MCF 10A (cell line): ENCODE measurements around the gene UBE2V1. TPM values are rescaled to one million over a fixed set of nuclear protein-coding genes. Genes with fewer than 3 reads are reported as not detected.

ENCODE experiments used
- BruUV-seq: library from RNA; stranded (reverse); fragments of 400-500 nt; replicated peaks from 2 replicates; lab custom pipeline; 2021; lab: Mats Ljungman, UMichigan
- CTCF ChIA-PET: fragments of 300-600 bp; sonication (Branson Sonifier 250); formaldehyde crosslinking; extraction: SDS; loops from one replicate; lab custom pipeline; 2021; ENCODE audit warnings: antibody characterized with exemption, inconsistent platforms; lab: Yijun Ruan, JAX
- POLR2A ChIA-PET: fragments of 300-600, 350-650 bp; sonication (Branson Sonifier 250); formaldehyde crosslinking; extraction: SDS; loops from one replicate; lab custom pipeline; 2020; ENCODE audit warnings: antibody characterized with exemption, inconsistent platforms; lab: Yijun Ruan, JAX
- DNase-seq: peaks from one replicate; pipeline ENCODE4 v3.0.0-alpha.2; 2018; ENCODE audit not compliant: unreplicated experiment
- H3K27ac Mint-ChIP-seq: one replicate; pipeline ENCODE4 v1.8.0; 2022; ENCODE audit warnings: mild to moderate bottlenecking, low read depth, mixed read lengths; ENCODE audit not compliant: unreplicated experiment
- H3K27me3 Mint-ChIP-seq: one replicate; pipeline ENCODE4 v1.8.0; 2022; ENCODE audit warnings: mixed read lengths; ENCODE audit not compliant: insufficient read depth, unreplicated experiment
- H3K36me3 Mint-ChIP-seq: one replicate; pipeline ENCODE4 v1.8.0; 2022; ENCODE audit warnings: mild to moderate bottlenecking, moderate library complexity, mixed read lengths; ENCODE audit not compliant: insufficient read depth, unreplicated experiment
- H3K4me1 Mint-ChIP-seq: one replicate; pipeline ENCODE4 v1.8.0; 2022; ENCODE audit warnings: mixed read lengths; ENCODE audit not compliant: insufficient read depth, unreplicated experiment
- H3K4me3 Mint-ChIP-seq: one replicate; pipeline ENCODE4 v1.8.0; 2022; ENCODE audit warnings: mild to moderate bottlenecking, moderate library complexity, mixed read lengths; ENCODE audit not compliant: unreplicated experiment
- H3K9me3 Mint-ChIP-seq: one replicate; pipeline ENCODE4 v1.8.0; 2022; ENCODE audit warnings: mixed read lengths; ENCODE audit not compliant: unreplicated experiment
- CTCF ChIP-seq: fragments of 200-600 bp; IDR thresholded peaks from one replicate; pipeline ENCODE4 v1.8.0; 2022; ENCODE audit warnings: antibody characterized with exemption, mild to moderate bottlenecking; ENCODE audit not compliant: unreplicated experiment
- intact Hi-C: fragments of 100-400 bp; cut with micrococcal nuclease; formaldehyde crosslinking; loops from 2 replicates; pipeline ENCODE4 v1.14.1; 2022
- total RNA-seq: library from RNA; stranded (reverse); gene quantifications from 2 replicates; pipeline ENCODE4 v1.2.3, GENCODE V29; 2022

The UBE2V1 gene
- total RNA-seq, 1 experiment from 2014 or later, result 99.5 TPM

DNA sequence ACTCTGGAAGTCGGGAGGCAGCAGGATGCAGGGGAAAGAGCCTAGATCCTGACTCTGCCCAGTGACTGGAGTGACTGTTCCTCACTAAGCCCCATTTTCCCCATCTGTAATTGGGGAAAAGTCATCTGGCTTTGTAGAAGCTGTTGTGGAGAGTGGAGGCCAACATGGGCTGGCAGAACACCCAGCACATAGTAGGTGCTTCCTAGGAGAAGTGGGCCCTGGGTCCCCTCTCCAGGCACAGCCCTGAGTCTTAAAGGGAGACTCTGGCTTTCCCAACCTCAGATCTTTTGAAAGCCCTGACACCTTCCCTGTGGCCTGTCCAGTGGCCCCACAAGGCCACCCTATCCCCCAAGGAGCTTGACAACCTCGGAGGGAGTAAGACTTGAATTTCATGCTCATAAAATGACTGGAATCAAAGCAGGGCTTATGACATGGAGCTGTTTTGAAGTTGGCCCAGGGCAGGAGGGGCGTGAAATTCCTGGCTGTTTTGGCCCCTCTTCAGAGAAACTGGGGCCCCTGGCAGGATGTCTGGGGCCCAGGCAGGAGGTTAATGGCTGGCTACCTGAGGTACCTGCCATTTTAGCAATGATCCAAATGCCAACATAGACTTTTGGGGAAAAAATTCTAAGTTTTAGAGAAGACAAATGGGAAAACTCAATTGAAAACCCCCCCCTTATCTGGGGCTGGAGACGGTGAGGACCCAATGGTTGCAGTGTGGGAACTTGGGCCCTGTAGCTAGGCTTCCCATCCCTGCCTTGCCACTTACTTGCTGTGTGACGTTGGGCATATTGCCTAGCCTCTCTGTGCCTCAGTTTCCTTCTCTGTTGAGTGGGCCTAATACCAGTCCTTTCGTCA lies 51.6 kb downstream of the UBE2V1 start:
- Mint-ChIP-seq H3K36me3 (no peaks in the 10 kb centered on the region), H3K9me3 (no peaks in the 10 kb centered on the region), H3K4me1 (no peaks in the 10 kb centered on the region), H3K4me3 (no peak overlapping the region), H3K27me3 (no peaks in the 10 kb centered on the region), H3K27ac (peak overlapping the region; percentile 16)
- no peak for TF ChIP-seq CTCF
- DNase-seq, result no peak
- intact Hi-C loops, result no loop called here
- no TSS peak for BruUV-seq
- ChIA-PET POLR2A (interaction anchor here (0.8 to 0.9 kb wide), 2 partner anchors 28 to 74 kb away, joined by 3 read pairs; no protein-coding TSS in a partner anchor), CTCF (interaction anchor here (0.6 to 17.9 kb wide), 4 partner anchors 9 to 96 kb away, joined by 3 to 582 read pairs (median 28); no protein-coding TSS in a partner anchor)

DNA sequence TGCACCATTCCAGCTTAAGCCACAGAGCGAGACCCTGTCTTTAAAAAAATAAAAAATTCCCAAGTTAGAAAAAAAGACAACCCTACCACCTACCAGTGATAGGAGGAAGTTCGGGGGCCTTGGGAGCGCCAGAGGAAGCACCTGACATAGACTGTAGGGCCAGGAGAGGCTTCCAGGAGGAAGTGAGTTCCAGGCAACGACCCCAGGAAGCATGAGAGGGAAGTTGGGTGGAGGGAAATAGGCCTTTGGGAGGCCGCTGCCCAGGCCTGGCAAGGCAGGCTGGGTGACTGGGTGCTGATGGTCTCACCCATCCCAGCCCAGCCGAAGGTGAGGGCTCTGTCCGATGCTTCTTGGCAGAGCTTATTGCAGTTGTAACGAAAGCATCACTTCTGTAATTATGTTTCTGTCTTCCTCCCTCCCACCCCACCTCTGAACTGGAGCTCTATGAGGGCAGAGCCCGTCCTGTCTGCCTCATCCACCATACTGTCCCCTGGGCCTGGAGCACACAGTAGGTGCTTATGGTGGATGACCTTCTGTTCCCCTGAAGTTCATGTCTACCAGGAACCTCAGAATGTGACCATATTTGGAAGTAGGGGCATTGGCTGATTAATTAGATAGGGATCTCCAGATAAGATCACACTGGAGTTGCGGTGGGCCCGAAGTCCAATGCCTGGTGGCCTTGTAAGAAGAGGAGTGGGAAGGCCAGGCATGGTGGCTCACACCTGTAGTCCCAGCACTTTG lies 54.1 kb downstream of the UBE2V1 start:
- CTCF ChIA-PET, result interaction anchor here (0.6 to 4.9 kb wide), 3 partner anchors 12 to 80 kb away, joined by 3 to 50 read pairs (median 3); no protein-coding TSS in a partner anchor
- Mint-ChIP-seq H3K27me3 (no peaks in the 10 kb centered on the region), H3K4me1 (no peaks in the 10 kb centered on the region), H3K36me3 (no peaks in the 10 kb centered on the region), H3K4me3 (no peak overlapping the region), H3K9me3 (no peaks in the 10 kb centered on the region), H3K27ac (no peak overlapping the region)
- DNase-seq, result no peak
- intact Hi-C loops, result no loop called here
- TF ChIP-seq CTCF, result no peak
- no TSS peak for BruUV-seq
- POLR2A ChIA-PET, result no interaction called here

GRCh38 chr20:50057714-50058053 lies 55.3 kb downstream of the UBE2V1 start:
- intact Hi-C loops, result no loop called here
- H3K4me3 Mint-ChIP-seq, result no peak overlapping the region
- no TSS peak for BruUV-seq
- CTCF ChIA-PET, result interaction anchor here (4.9 kb wide), 1 partner anchor 13 kb away, joined by 50 read pairs; no protein-coding TSS in a partner anchor
- H3K27me3 Mint-ChIP-seq, result no peaks in the 10 kb centered on the region
- H3K36me3 Mint-ChIP-seq, result no peaks in the 10 kb centered on the region
- DNase-seq, result no peak
- H3K27ac Mint-ChIP-seq, result no peak overlapping the region
- POLR2A ChIA-PET, result no interaction called here
- no peaks in the 10 kb centered on the region for H3K9me3 Mint-ChIP-seq
- no peaks in the 10 kb centered on the region for H3K4me1 Mint-ChIP-seq
- no peak for TF ChIP-seq CTCF
